K562 (cell line): Measurements from ENCODE around the gene LAGE3. TPM values are rescaled to one million over a fixed set of nuclear protein-coding genes. Genes with fewer than 3 reads are reported as not detected.

Experiments
- ATAC-seq: fragments of 200-7000 bp; cut with Tn5 transposase; 3 replicates; pipeline ENCODE4 v1.9.1; 2020; ENCODE audit warnings: moderate library complexity
- BruUV-seq: library from RNA; stranded (reverse); fragments of 400-500 nt; replicated peaks from 2 replicates; lab custom pipeline; 2021; lab: Mats Ljungman, UMichigan
- CTCF ChIA-PET: fragments of 300-600 bp; formaldehyde crosslinking; extraction: SDS; loops from one replicate; lab custom pipeline; 2021; ENCODE audit warnings: low intra/inter-chr PET ratio; lab: Yijun Ruan, JAX
- POLR2A ChIA-PET: fragments of 300-600, 350-650 bp; sonication (Branson Sonifier 250); formaldehyde crosslinking; extraction: SDS; loops from one replicate; lab custom pipeline; 2021; ENCODE audit warnings: antibody characterized with exemption, inconsistent platforms; lab: Yijun Ruan, JAX
- DNase-seq, 4 experiments: peaks; one replicate each; pipeline versions ENCODE4 v3.0.0 to v3.0.0-alpha.2; 2011 to 2018; ENCODE audit warnings: low spot score in 3 of 4, mixed read lengths in 3 of 4; ENCODE audit errors: extremely low read depth in 1 of 4
- FAIRE-seq: peaks from 2 replicates; lab custom pipeline; 2011; peaks lifted over from hg19 to GRCh38; lab: Jason Lieb, UNC
- H2AFZ ChIP-seq: 2 replicates; pipeline ENCODE4 v1.6.0; 2011; ENCODE audit warnings: low read depth, low read length, control low read depth, inconsistent platforms
- H3K27ac ChIP-seq: fragments of 200-600 bp; 3 replicates; pipeline ENCODE4 v1.8.0; 2011; ENCODE audit warnings: low read depth, mild to moderate bottlenecking, control low read depth, inconsistent platforms, low read length, moderate library complexity, mixed read lengths; ENCODE audit errors: extremely low read depth
- H3K27me3 ChIP-seq, 2 experiments: fragments of 300-600 bp in 1 of 2; 2 replicates in 1 of 2; 3 replicates in 1 of 2; pipeline versions ENCODE4 v1.6.0 to v1.8.0; 2011; ENCODE audit warnings: inconsistent platforms in 2 of 2, low read length in 2 of 2, mild to moderate bottlenecking in 1 of 2, mixed read lengths in 1 of 2, moderate library complexity in 1 of 2; ENCODE audit not compliant: control insufficient read depth in 2 of 2, insufficient read depth in 2 of 2
- H3K36me3 ChIP-seq: fragments of 300-600 bp; 3 replicates; pipeline ENCODE4 v1.8.0; 2011; ENCODE audit warnings: mild to moderate bottlenecking, low read length, inconsistent platforms; ENCODE audit not compliant: control insufficient read depth, insufficient read depth
- H3K4me1 ChIP-seq, 2 experiments: fragments of 200-600 bp in 1 of 2; replicated peaks in 1 of 2; 2 replicates in 1 of 2; 3 replicates in 1 of 2; pipeline versions ENCODE4 v1.5.1 to v1.8.0; 2011; ENCODE audit warnings: inconsistent platforms in 2 of 2, low read length in 2 of 2, mild to moderate bottlenecking in 1 of 2, mixed read lengths in 1 of 2, moderate library complexity in 1 of 2; ENCODE audit not compliant: control insufficient read depth in 2 of 2, insufficient read depth in 2 of 2
- H3K4me2 ChIP-seq: 2 replicates; pipeline ENCODE4 v1.6.1; 2011; ENCODE audit warnings: low read length, control low read depth, inconsistent platforms, mixed read lengths; ENCODE audit not compliant: insufficient read depth
- H3K4me3 ChIP-seq: fragments of 200-600 bp; sonication (generic), shearing (Covaris generic); 2 replicates; pipeline ENCODE4 v1.5.1; 2016; ENCODE audit warnings: control low read depth, inconsistent platforms
- H3K79me2 ChIP-seq: fragments of 200-600 bp; 3 replicates; pipeline ENCODE4 v1.8.0; 2011; ENCODE audit warnings: low read length, inconsistent platforms; ENCODE audit not compliant: control insufficient read depth, insufficient read depth
- H3K9ac ChIP-seq, 2 experiments: 2 replicates each; pipeline versions ENCODE4 v1.6.0 to v1.6.1; 2011; ENCODE audit warnings: low read depth in 2 of 2, low read length in 2 of 2, control low read depth in 1 of 2, inconsistent platforms in 1 of 2, mild to moderate bottlenecking in 1 of 2, mixed read lengths in 1 of 2; ENCODE audit not compliant: insufficient read depth in 1 of 2
- H3K9me1 ChIP-seq: one replicate; pipeline ENCODE4 v1.6.0; 2011; ENCODE audit warnings: inconsistent platforms, mild to moderate bottlenecking, low read length, moderate library complexity; ENCODE audit not compliant: control insufficient read depth, insufficient read depth
- H3K9me3 ChIP-seq: replicated peaks from 2 replicates; pipeline ENCODE4 v1.5.1; 2011; ENCODE audit warnings: low read depth, low read length, inconsistent platforms; ENCODE audit not compliant: control insufficient read depth, insufficient read depth
- H4K20me1 ChIP-seq: replicated peaks from 2 replicates; pipeline ENCODE4 v1.6.1; 2011; ENCODE audit warnings: low read length, inconsistent platforms, mixed read lengths; ENCODE audit not compliant: control insufficient read depth, insufficient read depth
- ATF2 ChIP-seq: sonication (generic); formaldehyde crosslinking; IDR thresholded peaks from 2 replicates; pipeline ENCODE4 v1.8.1; 2022; ENCODE audit warnings: missing genetic modification reagents
- BACH1 ChIP-seq: fragments of 200-800 bp; sonication (Bioruptor generic); IDR thresholded peaks from 2 replicates; pipeline ENCODE4 v1.6.1; 2016; ENCODE audit warnings: missing genetic modification characterization, missing compliant biosample characterization
- CREB1 ChIP-seq, 2 experiments: sonication (generic) in 1 of 2; formaldehyde crosslinking in 1 of 2; IDR thresholded peaks; 2 replicates each; pipeline versions ENCODE4 v1.6.1 to v1.8.0; 2012 to 2022; ENCODE audit warnings: inconsistent platforms in 1 of 2, mild to moderate bottlenecking in 1 of 2, missing genetic modification reagents in 1 of 2, moderate library complexity in 1 of 2
- GATAD2A ChIP-seq: fragments of 450-650 bp; IDR thresholded peaks from 2 replicates; pipeline ENCODE4 v1.6.1; 2017
- HLTF ChIP-seq: fragments of 450-650 bp; IDR thresholded peaks from 2 replicates; pipeline ENCODE4 v1.6.1; 2016
- HMGN3 ChIP-seq: IDR thresholded peaks from 2 replicates; pipeline ENCODE4 v1.6.1; 2011; ENCODE audit warnings: borderline replicate concordance, low read depth, mild to moderate bottlenecking, mixed read lengths, low read length; ENCODE audit not compliant: insufficient read length; ENCODE audit errors: extremely low read depth
- JUN ChIP-seq, 2 experiments: sonication (generic) in 1 of 2; formaldehyde crosslinking in 1 of 2; IDR thresholded peaks; 2 replicates each; pipeline versions ENCODE4 v1.6.1 to v1.8.0; 2012 to 2022; ENCODE audit warnings: borderline replicate concordance in 2 of 2, mild to moderate bottlenecking in 2 of 2, improper control_type of control experiment in 1 of 2, low read depth in 1 of 2, low read length in 1 of 2, missing genetic modification reagents in 1 of 2
- KHSRP ChIP-seq: fragments of 450-650 bp; IDR thresholded peaks from 2 replicates; pipeline ENCODE4 v1.6.1; 2017
- KLF10 ChIP-seq: fragments of 250-450 bp; sonication (Bioruptor Pico); IDR thresholded peaks from 2 replicates; pipeline ENCODE4 v1.6.1; 2021; ENCODE audit warnings: matching md5 sums
- MBD2 ChIP-seq: sonication (generic); IDR thresholded peaks from 2 replicates; pipeline ENCODE4 v1.6.1; 2016; ENCODE audit warnings: low read depth, borderline replicate concordance
- PHTF2 ChIP-seq: fragments of 250-450 bp; sonication (Bioruptor Pico); IDR thresholded peaks from 2 replicates; pipeline ENCODE4 v1.5.0; 2021; ENCODE audit warnings: mild to moderate bottlenecking
- RBFOX2 ChIP-seq: fragments of 200-400 bp; formaldehyde crosslinking; IDR thresholded peaks from 2 replicates; pipeline ENCODE4 v1.6.1; 2017; ENCODE audit warnings: low read depth, mild to moderate bottlenecking, low read length, moderate library complexity
- SREBF1 ChIP-seq: fragments of 150-350 bp; IDR thresholded peaks from 2 replicates; pipeline ENCODE4 v1.6.1; 2014; ENCODE audit warnings: antibody characterized with exemption, low read depth, low read length, borderline replicate concordance
- STAG1 ChIP-seq: sonication (generic); formaldehyde crosslinking; IDR thresholded peaks from 2 replicates; pipeline ENCODE4 v1.5.0; 2020; ENCODE audit warnings: missing genetic modification reagents, borderline replicate concordance
- THRA ChIP-seq: fragments of 450-650 bp; IDR thresholded peaks from 2 replicates; pipeline ENCODE4 v1.6.1; 2017; ENCODE audit warnings: mild to moderate bottlenecking, moderate library complexity
- XRCC3 ChIP-seq: fragments of 450-650 bp; IDR thresholded peaks from 2 replicates; pipeline ENCODE4 v1.6.1; 2017; ENCODE audit warnings: mild to moderate bottlenecking, moderate library complexity
- ZNF518B ChIP-seq: fragments of 250-450 bp; sonication (Bioruptor Pico); IDR thresholded peaks from 2 replicates; pipeline ENCODE4 v1.5.0; 2021; ENCODE audit warnings: mild to moderate bottlenecking, moderate library complexity
- ZSCAN32 ChIP-seq: fragments of 450-650 bp; formaldehyde crosslinking; IDR thresholded peaks from 2 replicates; pipeline ENCODE4 v1.4.0; 2020; ENCODE audit warnings: mild to moderate bottlenecking, moderate library complexity
- WGBS: fragments of 100-300 bp; shearing (Covaris generic); methylation state at CpG from one replicate; pipeline ENCODE4 v1.1.6; 2016; ENCODE audit warnings: low coverage, mixed read lengths; ENCODE audit not compliant: insufficient coverage; ENCODE audit errors: missing lambda C conversion rate; 5-methylcytosine and 5-hydroxymethylcytosine counted together
- in situ Hi-C: fragments of 300-500 bp; cut with MboI; formaldehyde crosslinking; loops from 4 replicates; pipeline ENCODE4 v1.15.0; 2018; ENCODE audit warnings: inconsistent platforms, mixed read lengths
- intact Hi-C: fragments of 100-400 bp; cut with micrococcal nuclease; formaldehyde crosslinking; loops from 2 replicates; pipeline ENCODE4 v1.14.2; 2022
- polyA plus RNA-seq, 8 experiments: library from polyadenylated mRNA; depleted of rRNA in 4 of 8; stranded (reverse) in 5 of 8; unstranded in 3 of 8; fragments of >200 nt; fragmentation: Nextera tagmentation in 2 of 8; fragmentation: Illumina TruSeq in 1 of 8; extraction: Ambion mirVana in 2 of 8; extraction: Trizol in 1 of 8; gene quantifications; 2 replicates each; pipeline versions ENCODE4 v1.2.1 to v1.2.3, GENCODE V29; 2011 to 2014; ENCODE audit warnings: inconsistent platforms in 1 of 8, missing spikeins in 1 of 8
- total RNA-seq, 7 experiments: library from RNA; depleted of rRNA in 6 of 7; stranded (reverse); fragments of >200 nt in 6 of 7; fragmentation: Illumina TruSeq in 2 of 7; extraction: Trizol in 2 of 7; gene quantifications; 2 replicates each; pipeline versions ENCODE4 v1.2.1 to v1.2.3, GENCODE V29; 2011 to 2021; ENCODE audit warnings: low replicate concordance in 1 of 7

Gene LAGE3
- total and polyA plus RNA-seq, 9 of the 15 experiments (the other 6 are each of a cell fraction or from before 2014, with no cell fraction given), result 28.2 to 125 (median 35.8) TPM

GRCh38 chrX:154486052-154486395, 6.9 kb upstream of the LAGE3 start:
- H3K9me1 ChIP-seq, result no peaks in the 10 kb centered on the region
- 2% methylated on average over 17 of the region's 35 CpGs for WGBS
- peaks cover 7% of the 10 kb centered on the region; the same call in 1 of the 2 replicates for H4K20me1 ChIP-seq
- peak overlapping the region; percentile 87 for H3K27ac ChIP-seq
- H3K79me2 ChIP-seq, result peaks cover 67% of the 10 kb centered on the region
- peak overlapping the region; percentile 84 to 97 for H3K9ac ChIP-seq
- H3K27me3 ChIP-seq, result no peaks in the 10 kb centered on the region
- CTCF ChIA-PET, result no interaction called here
- peak in 2 of 4 experiments; percentile 27 to 35 for DNase-seq
- in situ Hi-C loops, result no loop called here
- H3K36me3 ChIP-seq, result peaks cover 50% of the 10 kb centered on the region
- H2AFZ ChIP-seq, result no peak overlapping the region
- H3K4me3 ChIP-seq, result peak overlapping the region; percentile 83
- peak; percentile 1; the same call in 1 of the 3 replicates for ATAC-seq
- POLR2A ChIA-PET, result interaction anchor here (0.7 to 2.1 kb wide), 4 partner anchors 9 to 88 kb away, joined by 3 to 10 read pairs (median 6); partner anchors contain the start of gene RPL10
- intact Hi-C loops, result loop anchor here (5.0 kb wide), 1 partner anchor 89 kb away; the partner anchor contains the start of gene RPL10
- H3K4me1 ChIP-seq, result peaks cover 44 to 87% of the 10 kb centered on the region in 2 experiments
- H3K4me2 ChIP-seq, result peak overlapping the region; percentile 91
- FAIRE-seq, result no peak
- BruUV-seq, result no TSS peak
- H3K9me3 ChIP-seq, result no peaks in the 10 kb centered on the region
- no peak for TF ChIP-seq CREB1 (IDR thresholded peaks at IDR 0.05)
- no peak for TF ChIP-seq CREB1 (CRISPR knock-in tag; IDR thresholded peaks at IDR 0.05)
- TF ChIP-seq ATF2, result no peak
- no peak for TF ChIP-seq XRCC3
- TF ChIP-seq HLTF, result no peak
- no peak for TF ChIP-seq KLF10
- no peak for TF ChIP-seq GATAD2A
- TF ChIP-seq KHSRP, result no peak
- no peak for TF ChIP-seq THRA
- peak; percentile 77 for TF ChIP-seq RBFOX2
- no peak for TF ChIP-seq SREBF1
- TF ChIP-seq STAG1 (CRISPR knock-in tag), result no peak
- TF ChIP-seq BACH1 (tag), result no peak
- no peak for TF ChIP-seq MBD2
- no peak for TF ChIP-seq PHTF2 (CRISPR knock-in tag)
- TF ChIP-seq ZNF518B (CRISPR knock-in tag), result no peak
- no peak for TF ChIP-seq JUN (IDR thresholded peaks at IDR 0.05; ENCODE audit: borderline replicate concordance, low read depth, low read length)
- no peak for TF ChIP-seq JUN (CRISPR knock-in tag; IDR thresholded peaks at IDR 0.05; ENCODE audit: borderline replicate concordance)
- TF ChIP-seq HMGN3, result no peak
- TF ChIP-seq ZSCAN32 (CRISPR knock-in tag), result no peak
